ENCODE results near the gene TRIM45.
A peak's percentile ranks its signal among the peaks of the same experiment; 100 is the strongest.

Gene TRIM45

DNA sequence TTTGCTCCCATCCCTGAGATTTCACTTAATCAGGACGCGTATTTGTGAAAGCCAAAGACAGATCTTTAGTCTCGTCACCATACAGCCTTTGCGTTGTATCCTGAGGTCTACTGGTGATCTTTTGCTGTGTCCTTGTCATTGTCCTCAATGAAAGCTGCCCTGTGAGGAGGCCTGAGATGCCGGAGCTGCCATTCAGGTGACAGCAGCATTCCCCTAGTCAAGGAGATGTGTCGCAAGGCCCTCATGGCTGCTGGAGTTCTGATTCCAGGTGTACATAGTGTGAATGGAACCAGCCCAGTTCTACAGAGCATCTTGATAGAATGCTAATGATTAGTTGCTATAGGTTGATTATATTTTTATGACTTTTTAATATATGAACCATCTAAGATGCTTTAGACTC lies 37.3 kb downstream of the TRIM45 start:
- ATAC-seq (ENCODE audit: low read depth) (no peak), DNase-seq (ENCODE audit: low spot score) (no peak)
- Histone ChIP-seq H3K27ac (ENCODE audit: poor library complexity, severe bottlenecking) (no peak overlapping the region), H3K9me3 (ENCODE audit: severe bottlenecking) (no peaks in the 10 kb centered on the region), H3K4me1 (ENCODE audit: insufficient read depth, poor library complexity, severe bottlenecking) (no peaks in the 10 kb centered on the region), H3K36me3 (ENCODE audit: low read depth) (peaks cover 68% of the 10 kb centered on the region), H3K27me3 (ENCODE audit: insufficient read depth, poor library complexity, severe bottlenecking) (no peaks in the 10 kb centered on the region), H3K4me3 (ENCODE audit: severe bottlenecking) (no peak overlapping the region)
- TF ChIP-seq, protein P1, sequence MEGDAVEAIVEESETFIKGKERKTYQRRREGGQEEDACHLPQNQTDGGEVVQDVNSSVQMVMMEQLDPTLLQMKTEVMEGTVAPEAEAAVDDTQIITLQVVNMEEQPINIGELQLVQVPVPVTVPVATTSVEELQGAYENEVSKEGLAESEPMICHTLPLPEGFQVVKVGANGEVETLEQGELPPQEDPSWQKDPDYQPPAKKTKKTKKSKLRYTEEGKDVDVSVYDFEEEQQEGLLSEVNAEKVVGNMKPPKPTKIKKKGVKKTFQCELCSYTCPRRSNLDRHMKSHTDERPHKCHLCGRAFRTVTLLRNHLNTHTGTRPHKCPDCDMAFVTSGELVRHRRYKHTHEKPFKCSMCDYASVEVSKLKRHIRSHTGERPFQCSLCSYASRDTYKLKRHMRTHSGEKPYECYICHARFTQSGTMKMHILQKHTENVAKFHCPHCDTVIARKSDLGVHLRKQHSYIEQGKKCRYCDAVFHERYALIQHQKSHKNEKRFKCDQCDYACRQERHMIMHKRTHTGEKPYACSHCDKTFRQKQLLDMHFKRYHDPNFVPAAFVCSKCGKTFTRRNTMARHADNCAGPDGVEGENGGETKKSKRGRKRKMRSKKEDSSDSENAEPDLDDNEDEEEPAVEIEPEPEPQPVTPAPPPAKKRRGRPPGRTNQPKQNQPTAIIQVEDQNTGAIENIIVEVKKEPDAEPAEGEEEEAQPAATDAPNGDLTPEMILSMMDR (IDR thresholded peaks at IDR 0.05; ENCODE audit: poor library complexity, severe bottlenecking): no peak

DNA sequence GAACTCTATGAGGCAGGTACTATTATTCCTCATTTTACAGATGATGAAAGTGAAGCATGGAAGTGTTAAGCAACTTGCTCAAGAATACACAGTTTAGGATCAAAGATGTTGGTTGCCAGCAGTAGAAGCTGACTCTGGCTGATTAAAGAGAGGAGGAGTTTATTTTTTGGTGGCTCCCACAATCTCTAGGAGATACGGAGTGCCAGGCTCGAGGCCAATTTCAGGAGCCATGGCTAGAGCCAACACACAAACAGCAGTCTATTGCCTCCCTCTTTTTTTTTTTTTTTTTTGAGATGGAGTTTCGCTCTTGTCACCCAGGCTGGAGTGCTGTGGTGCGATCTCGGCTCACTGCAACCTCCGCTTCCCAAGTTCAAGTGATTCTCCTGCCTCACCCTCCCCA lies 41.8 kb downstream of the TRIM45 start:
- Histone ChIP-seq H3K9me3 (ENCODE audit: severe bottlenecking) (no peaks in the 10 kb centered on the region), H3K4me3 (ENCODE audit: severe bottlenecking) (no peak overlapping the region), H3K27me3 (ENCODE audit: insufficient read depth, poor library complexity, severe bottlenecking) (no peaks in the 10 kb centered on the region), H3K36me3 (ENCODE audit: low read depth) (peaks cover 86% of the 10 kb centered on the region), H3K27ac (ENCODE audit: poor library complexity, severe bottlenecking) (no peak overlapping the region), H3K4me1 (ENCODE audit: insufficient read depth, poor library complexity, severe bottlenecking) (peaks cover 14% of the 10 kb centered on the region)
- ATAC-seq (ENCODE audit: low read depth) (no peak), DNase-seq (ENCODE audit: low spot score) (no peak)
- TF ChIP-seq, protein P1 (IDR thresholded peaks at IDR 0.05; ENCODE audit: poor library complexity, severe bottlenecking): no peak

DNA sequence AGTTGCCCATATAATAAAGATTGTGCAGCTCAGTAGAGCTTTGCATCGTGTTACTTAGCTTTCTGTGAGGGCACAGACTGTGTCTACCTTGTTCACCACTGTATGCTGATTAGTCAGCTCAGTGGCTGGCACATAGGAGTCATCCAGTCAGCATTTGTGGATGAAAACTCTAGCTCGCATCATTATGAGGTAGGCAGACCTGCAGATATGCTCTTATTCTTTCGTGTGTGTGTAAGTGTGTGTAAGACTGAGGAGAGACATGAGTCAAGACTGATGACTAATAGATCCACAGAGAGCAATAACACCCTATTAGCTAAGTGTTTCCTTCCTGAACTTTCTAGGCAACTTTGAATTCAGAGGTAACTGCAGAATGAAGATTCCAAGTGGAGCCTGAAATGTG lies 44.3 kb downstream of the TRIM45 start:
- TF ChIP-seq, protein P1 (IDR thresholded peaks at IDR 0.05; ENCODE audit: poor library complexity, severe bottlenecking): no peak
- peak; percentile 99 for ATAC-seq (ENCODE audit: low read depth)

DNA sequence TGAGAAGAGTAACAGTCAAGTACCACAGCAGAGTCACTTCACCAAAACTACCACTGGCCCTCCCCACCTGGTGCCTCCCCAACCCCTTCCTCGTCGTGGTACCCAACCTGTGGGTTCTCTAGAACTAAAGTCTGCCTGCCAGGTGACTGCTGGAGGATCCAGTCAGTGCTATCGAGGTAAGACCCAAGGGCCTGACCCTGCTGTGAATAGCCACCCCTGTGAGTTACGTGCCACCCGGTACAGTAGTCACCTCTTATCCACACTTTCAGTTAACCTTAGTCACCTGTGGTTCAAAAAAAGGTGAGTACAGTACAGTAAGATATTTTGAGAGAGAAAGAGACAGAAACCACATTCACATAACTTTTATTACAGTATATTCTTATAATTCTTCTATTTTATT lies 44.9 kb downstream of the TRIM45 start:
- Histone ChIP-seq H3K9me3 (ENCODE audit: severe bottlenecking) (no peaks in the 10 kb centered on the region), H3K4me1 (ENCODE audit: insufficient read depth, poor library complexity, severe bottlenecking) (peaks cover 14% of the 10 kb centered on the region), H3K4me3 (ENCODE audit: severe bottlenecking) (no peak overlapping the region), H3K27me3 (ENCODE audit: insufficient read depth, poor library complexity, severe bottlenecking) (no peaks in the 10 kb centered on the region), H3K36me3 (ENCODE audit: low read depth) (peaks cover 81% of the 10 kb centered on the region), H3K27ac (ENCODE audit: poor library complexity, severe bottlenecking) (peak overlapping the region; percentile 46)
- no peak for ATAC-seq (ENCODE audit: low read depth)
- DNase-seq (ENCODE audit: low spot score): no peak
- TF ChIP-seq, protein P1 (IDR thresholded peaks at IDR 0.05; ENCODE audit: poor library complexity, severe bottlenecking): no peak

More for the DNA sequence above, 44.3 kb downstream of the TRIM45 start:
- H3K27me3 ChIP-seq (ENCODE audit: insufficient read depth, poor library complexity, severe bottlenecking): no peaks in the 10 kb centered on the region
- peaks cover 87% of the 10 kb centered on the region for H3K36me3 ChIP-seq (ENCODE audit: low read depth)
- DNase-seq (ENCODE audit: low spot score): no peak
- peaks cover 14% of the 10 kb centered on the region for H3K4me1 ChIP-seq (ENCODE audit: insufficient read depth, poor library complexity, severe bottlenecking)
- H3K27ac ChIP-seq (ENCODE audit: poor library complexity, severe bottlenecking): peak overlapping the region; percentile 46
- no peak overlapping the region for H3K4me3 ChIP-seq (ENCODE audit: severe bottlenecking)
- no peaks in the 10 kb centered on the region for H3K9me3 ChIP-seq (ENCODE audit: severe bottlenecking)

DNA sequence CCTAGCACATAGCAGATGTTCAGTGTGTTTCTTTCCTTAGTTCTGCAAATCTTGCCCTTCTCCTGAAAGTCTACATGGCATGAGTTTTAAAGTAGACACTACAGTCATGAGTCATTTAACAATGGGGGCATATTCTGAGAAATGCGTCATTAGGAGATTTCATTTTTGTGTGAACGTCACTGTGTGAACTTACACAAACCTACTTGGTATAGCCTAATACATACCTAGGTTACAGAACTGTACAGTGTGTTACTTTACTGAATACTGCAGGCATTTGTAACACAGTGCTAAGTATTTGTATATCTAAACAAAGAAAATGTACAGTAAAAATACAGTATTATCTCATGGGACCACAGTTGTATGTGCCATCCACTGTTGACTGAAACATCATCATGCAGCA lies 51.4 kb downstream of the TRIM45 start:
- TF ChIP-seq, protein P1 (IDR thresholded peaks at IDR 0.05; ENCODE audit: poor library complexity, severe bottlenecking): no peak
- no peak for ATAC-seq (ENCODE audit: low read depth)
- no peaks in the 10 kb centered on the region for H3K4me1 ChIP-seq (ENCODE audit: insufficient read depth, poor library complexity, severe bottlenecking)
- peaks cover 41% of the 10 kb centered on the region for H3K36me3 ChIP-seq (ENCODE audit: low read depth)
- no peak for DNase-seq (ENCODE audit: low spot score)
- H3K9me3 ChIP-seq (ENCODE audit: severe bottlenecking): no peaks in the 10 kb centered on the region
- H3K27ac ChIP-seq (ENCODE audit: poor library complexity, severe bottlenecking): no peak overlapping the region
- H3K27me3 ChIP-seq (ENCODE audit: insufficient read depth, poor library complexity, severe bottlenecking): no peaks in the 10 kb centered on the region
- H3K4me3 ChIP-seq (ENCODE audit: severe bottlenecking): no peak overlapping the region

Measured in RWPE2 (cell line).